Heart right ventricle (tissue), 16 donors: ENCODE data around the gene RNF183. TPM values are rescaled to one million over a fixed set of nuclear protein-coding genes. Genes with fewer than 3 reads are reported as not detected.
"Not testable (repeated sequence)": the region's sequence is repeated elsewhere in the genome, so short reads cannot be mapped to it uniquely, and the experiment has no call there.

ENCODE experiments used
- ATAC-seq, 8 donors: fragments of 200-7000 bp; cut with Tn5 transposase; one replicate each; pipeline ENCODE4 v1.9.1; 2020; ENCODE audit warnings: mild to moderate bottlenecking in 8 of 8, moderate library complexity in 8 of 8, moderate number of reproducible peaks in 1 of 8
- DNase-seq, 2 donors: peaks; one replicate each; pipeline ENCODE4 v3.0.0-alpha.2; 2020
- H3K27ac ChIP-seq, 10 donors: fragments of 200-600 bp; sonication (generic) in 2 of 10; one replicate each; pipeline versions ENCODE4 v1.5.0 to v1.8.0; 2020 to 2022; ENCODE audit warnings: mild to moderate bottlenecking in 3 of 10
- H3K27me3 ChIP-seq, 7 donors: fragments of 200-600 bp; one replicate each; pipeline ENCODE4 v1.8.0; 2021 to 2022; ENCODE audit warnings: mild to moderate bottlenecking in 2 of 7
- H3K36me3 ChIP-seq, 9 donors: fragments of 200-600 bp; sonication (generic) in 1 of 9; one replicate each; pipeline versions ENCODE4 v1.5.0 to v1.8.0; 2020 to 2022; ENCODE audit warnings: mild to moderate bottlenecking in 2 of 9
- H3K4me1 ChIP-seq, 9 donors: fragments of 200-600 bp; sonication (generic) in 1 of 9; one replicate each; pipeline versions ENCODE4 v1.5.0 to v1.8.0; 2020 to 2022; ENCODE audit warnings: mild to moderate bottlenecking in 4 of 9
- H3K4me3 ChIP-seq, 10 donors: fragments of 200-600 bp; sonication (generic) in 2 of 10; one replicate each; pipeline versions ENCODE4 v1.5.0 to v1.8.0; 2020 to 2022; ENCODE audit warnings: mild to moderate bottlenecking in 7 of 10, moderate library complexity in 2 of 10
- H3K9me3 ChIP-seq, 11 donors: fragments of 200-600 bp in 10 of 11; sonication (generic) in 2 of 11; one replicate each; pipeline versions ENCODE4 v1.5.0 to v1.8.0; 2013 to 2022; ENCODE audit warnings: mild to moderate bottlenecking in 2 of 11, control low read depth in 1 of 11, moderate library complexity in 1 of 11
- WGBS, 2 donors: extraction: QIAGEN DNeasy Blood & Tissue Kit; methylation state at CpG; one replicate each; pipeline ENCODE4 v1.1.7; 2013; ENCODE audit warnings: inconsistent platforms in 1 of 2; 5-methylcytosine and 5-hydroxymethylcytosine counted together
- intact Hi-C, 10 donors: fragments of 100-400 bp; cut with DNase I; formaldehyde crosslinking; loops; one replicate each; pipeline versions ENCODE4 v1.11.1 to v1.14.2; 2022
- polyA plus RNA-seq, 2 donors: library from polyadenylated mRNA; stranded (reverse); fragments of 200-250 nt; gene quantifications; one replicate each; pipeline ENCODE4 v1.2.3, GENCODE V29; 2013
- total RNA-seq, 10 donors: library from RNA; stranded (reverse); fragmentation: NEBNext Ultra II Directional in 3 of 10; extraction: Animal tissue kit (Norgen Biotek cat#: 25700) in 3 of 10; gene quantifications; one replicate each; pipeline versions ENCODE4 v1.2.1 to v1.2.4, GENCODE V29; 2021 to 2023
- TF ChIP-seq, protein P1 (sequence below), 9 donors: fragments of 200-600 bp; sonication (generic) in 2 of 9; IDR thresholded peaks; one replicate each; pipeline versions ENCODE4 v1.5.0 to v1.8.0; 2021 to 2022; ENCODE audit warnings: antibody characterized with exemption in 9 of 9, mild to moderate bottlenecking in 5 of 9, moderate library complexity in 1 of 9
- donor health status: Arrhythmogenic right ventricular cardiomyopathy.
- donor health status: ischemic (EF 13 %, LVEDD 7.1; RV severe dilation, severe dysfunction).
- donor health status: healthy with polysubstance abuse.
- donor health status: DM: no; HTN: yes; CAD: no.
- donor health status: DM: no; HTN: no; CAD: no.
- donor health status: ischemic (EF 25% LVEDD 6.9; RV normal size, moderate dysfunction).
- donor health status: ischemic (EF 25% LVEDD 5.7; RV mildly dilated, moderate dysfunction).
- donor health status: healthy.
- donor health status: DM: yes; HTN: yes; CAD: no.
- donor health status: Ischemic cardiomyopathy.
- donor health status: ischemic (EF 35%, LVEDD 5.7; RV mildly dilated, moderate dysfunction).
- donor health status: nonischemic (EF 11% LVEDD 7.7; RV severe dilation, severe dysfunction).
- donor health status: DM: yes; HTN: yes; CAD: no.
- donor health status: PGD.
- donor health status: ischemic (EF 29% LVEDD 5.4; RV normal size, mild dysfunction).
- donor health status: nonischemic (EF 23%, LVEDD 6.1; RV moderate dilation, normal function).

Gene RNF183
- total and polyA plus RNA-seq, 12 donors: 0.03 to 0.53 TPM; not detected in 10

DNA sequence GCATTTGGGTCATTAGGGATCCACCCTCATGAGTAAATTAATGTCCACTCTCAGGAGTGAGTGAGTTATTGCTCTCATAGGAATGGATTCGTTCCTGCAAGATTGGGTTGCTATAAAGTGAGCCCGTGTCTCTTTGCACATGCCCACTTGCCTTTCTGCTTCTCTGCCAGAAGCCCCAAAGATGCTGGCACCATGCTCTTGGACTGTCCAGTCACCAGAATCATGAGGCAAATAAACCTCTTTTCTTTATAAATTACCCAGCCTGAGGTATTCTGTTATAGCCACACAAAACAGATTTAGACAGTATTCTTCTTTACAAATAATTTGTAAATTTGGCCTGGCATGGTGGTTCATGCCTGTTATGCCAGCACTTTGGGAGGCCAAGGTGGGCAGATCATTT is 52.4 kb downstream of the RNF183 start:
- intact Hi-C loops: no loop called here
- ATAC-seq: no peak

DNA sequence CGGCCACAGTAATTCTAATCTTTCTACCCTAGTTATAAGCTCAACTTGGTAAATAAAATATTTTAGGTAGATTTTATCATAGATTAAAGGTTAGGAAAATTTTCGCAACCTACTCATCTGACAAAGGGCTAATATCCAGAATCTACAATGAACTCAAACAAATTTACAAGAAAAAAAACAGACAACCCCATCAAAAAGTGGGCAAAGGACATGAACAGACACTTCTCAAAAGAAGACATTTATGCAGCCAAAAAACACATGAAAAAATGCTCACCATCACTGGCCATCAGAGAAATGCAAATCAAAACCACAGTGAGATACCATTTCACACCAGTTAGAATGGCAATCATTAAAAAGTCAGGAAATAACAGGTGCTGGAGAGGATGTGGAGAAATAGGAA is 53.5 kb downstream of the RNF183 start:
- H3K9me3 ChIP-seq, intact Hi-C loops, H3K4me1 ChIP-seq, H3K27ac ChIP-seq, DNase-seq, H3K4me3 ChIP-seq, ATAC-seq, H3K27me3 ChIP-seq, H3K36me3 ChIP-seq: not testable (repeated sequence)
- WGBS, 2 donors: 94 to 100% methylated on average over 2 of the region's 2 CpGs

More for the DNA sequence above, 52.4 kb downstream of the RNF183 start:
- no peak for DNase-seq
- Histone ChIP-seq H3K27me3 (no peaks in the 10 kb centered on the region), H3K9me3 (peaks cover 0 to 6% (median 0%) of the 10 kb centered on the region in 11 donors), H3K36me3 (peaks cover 0 to 9% (median 0%) of the 10 kb centered on the region in 9 donors), H3K4me1 (peaks cover 0 to 9% (median 0%) of the 10 kb centered on the region in 9 donors), H3K4me3 (no peak overlapping the region), H3K27ac (no peak overlapping the region)
- WGBS, 2 donors: 95 to 97% methylated on average over 2 of the region's 2 CpGs
- TF ChIP-seq, protein P1, sequence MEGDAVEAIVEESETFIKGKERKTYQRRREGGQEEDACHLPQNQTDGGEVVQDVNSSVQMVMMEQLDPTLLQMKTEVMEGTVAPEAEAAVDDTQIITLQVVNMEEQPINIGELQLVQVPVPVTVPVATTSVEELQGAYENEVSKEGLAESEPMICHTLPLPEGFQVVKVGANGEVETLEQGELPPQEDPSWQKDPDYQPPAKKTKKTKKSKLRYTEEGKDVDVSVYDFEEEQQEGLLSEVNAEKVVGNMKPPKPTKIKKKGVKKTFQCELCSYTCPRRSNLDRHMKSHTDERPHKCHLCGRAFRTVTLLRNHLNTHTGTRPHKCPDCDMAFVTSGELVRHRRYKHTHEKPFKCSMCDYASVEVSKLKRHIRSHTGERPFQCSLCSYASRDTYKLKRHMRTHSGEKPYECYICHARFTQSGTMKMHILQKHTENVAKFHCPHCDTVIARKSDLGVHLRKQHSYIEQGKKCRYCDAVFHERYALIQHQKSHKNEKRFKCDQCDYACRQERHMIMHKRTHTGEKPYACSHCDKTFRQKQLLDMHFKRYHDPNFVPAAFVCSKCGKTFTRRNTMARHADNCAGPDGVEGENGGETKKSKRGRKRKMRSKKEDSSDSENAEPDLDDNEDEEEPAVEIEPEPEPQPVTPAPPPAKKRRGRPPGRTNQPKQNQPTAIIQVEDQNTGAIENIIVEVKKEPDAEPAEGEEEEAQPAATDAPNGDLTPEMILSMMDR (IDR thresholded peaks at IDR 0.05): no peak

DNA sequence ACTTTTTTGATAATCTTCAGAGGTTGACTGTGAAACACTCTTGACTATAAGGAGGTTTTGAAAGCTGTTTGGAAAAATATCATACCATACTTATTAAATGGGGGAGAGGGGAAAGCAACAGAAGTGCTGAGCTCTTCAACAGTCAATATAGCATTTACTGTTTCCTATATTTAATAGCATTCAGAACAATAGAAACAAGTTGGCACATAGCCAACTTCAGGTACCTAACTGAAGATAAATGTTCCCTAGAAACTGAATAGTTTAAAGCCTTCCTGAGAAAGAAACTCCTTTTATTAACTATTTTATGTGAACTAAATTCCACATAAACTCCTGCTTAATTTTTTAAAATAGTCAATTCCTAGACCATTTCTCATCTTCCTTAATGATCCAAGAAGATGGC is 55.5 kb downstream of the RNF183 start:
- H3K4me3 ChIP-seq: no peak overlapping the region
- TF ChIP-seq, protein P1 (IDR thresholded peaks at IDR 0.05): no peak
- no peak for DNase-seq
- H3K36me3 ChIP-seq: peaks cover 0 to 4% (median 0%) of the 10 kb centered on the region in 9 donors
- intact Hi-C loops: no loop called here
- H3K4me1 ChIP-seq: peaks cover 0 to 9% (median 0%) of the 10 kb centered on the region in 9 donors
- H3K27ac ChIP-seq: no peak overlapping the region
- H3K27me3 ChIP-seq: no peaks in the 10 kb centered on the region
- H3K9me3 ChIP-seq: peaks cover 0 to 6% (median 0%) of the 10 kb centered on the region in 11 donors
- no peak for ATAC-seq

Other genes starting within 250 kb of the RNF183 start
- 1 to 10 TPM in 9 of 10 donors, under 1 TPM in 1; 0.67 to 2.3 (median 1.6) TPM for gene ZFP37, start 246.7 kb downstream of the RNF183 start, total RNA-seq
- gene ZFP37, start 246.7 kb downstream of the RNF183 start, polyA plus RNA-seq: under 1 TPM; 0.51 to 0.80 TPM
- gene SLC31A2, start 152.4 kb downstream of the RNF183 start, total RNA-seq: 10 to 100 TPM in 5 of 10 donors, 1 to 10 TPM in 5; 6.8 to 19.3 (median 10.2) TPM
- gene SLC31A2, start 152.4 kb downstream of the RNF183 start, polyA plus RNA-seq: 10 to 100 TPM in 1 of 2 donors, 1 to 10 TPM in 1; 9.1 to 10.3 TPM
- 10 to 100 TPM; 16.3 to 27.9 (median 20.1) TPM for gene FKBP15, start 82.1 kb downstream of the RNF183 start, total RNA-seq
- gene FKBP15, start 82.1 kb downstream of the RNF183 start, polyA plus RNA-seq: 10 to 100 TPM; 10.7 to 12.4 TPM
- gene SLC31A1, start 81.8 kb downstream of the RNF183 start, total RNA-seq: 10 to 100 TPM in 7 of 10 donors, 1 to 10 TPM in 3; 9.3 to 18.4 (median 10.9) TPM
- 10 to 100 TPM in 1 of 2 donors, 1 to 10 TPM in 1; 3.6 to 13.0 TPM for gene SLC31A1, start 81.8 kb downstream of the RNF183 start, polyA plus RNA-seq
- gene CDC26, start 27.8 kb downstream of the RNF183 start, total RNA-seq: 10 to 100 TPM; 26.7 to 39.7 (median 30.8) TPM
- 10 to 100 TPM; 24.6 to 48.8 TPM for gene CDC26, start 27.8 kb downstream of the RNF183 start, polyA plus RNA-seq
- 10 to 100 TPM; 10.7 to 17.2 (median 13.3) TPM for gene PRPF4, start 27.7 kb downstream of the RNF183 start, total RNA-seq
- 10 to 100 TPM in 1 of 2 donors, 1 to 10 TPM in 1; 5.3 to 13.7 TPM for gene PRPF4, start 27.7 kb downstream of the RNF183 start, polyA plus RNA-seq
- 10 to 100 TPM; 13.6 to 29.0 (median 18.8) TPM for gene WDR31, start 36.9 kb upstream of the RNF183 start, total RNA-seq
- gene WDR31, start 36.9 kb upstream of the RNF183 start, polyA plus RNA-seq: 1 to 10 TPM; 3.4 to 7.9 TPM
- gene BSPRY, start 46.2 kb upstream of the RNF183 start, total RNA-seq: 1 to 10 TPM in 8 of 10 donors, under 1 TPM in 2; 0.55 to 4.2 (median 1.6) TPM
- gene BSPRY, start 46.2 kb upstream of the RNF183 start, polyA plus RNA-seq: 1 to 10 TPM in 1 of 2 donors, under 1 TPM in 1; 0.44 to 2.8 TPM
- gene HDHD3, start 73.6 kb upstream of the RNF183 start, total RNA-seq: 10 to 100 TPM; 10.9 to 40.3 (median 17.2) TPM
- 10 to 100 TPM; 20.0 to 42.5 TPM for gene HDHD3, start 73.6 kb upstream of the RNF183 start, polyA plus RNA-seq
- gene ALAD, start 97.9 kb upstream of the RNF183 start, total RNA-seq: 100 to 1,000 TPM in 6 of 10 donors, 10 to 100 TPM in 4; 60.9 to 239 (median 103) TPM
- gene ALAD, start 97.9 kb upstream of the RNF183 start, polyA plus RNA-seq: 10 to 100 TPM; 48.4 to 54.9 TPM
- gene POLE3, start 107.3 kb upstream of the RNF183 start, total RNA-seq: 10 to 100 TPM; 19.0 to 26.9 (median 23.1) TPM
- gene POLE3, start 107.3 kb upstream of the RNF183 start, polyA plus RNA-seq: 10 to 100 TPM; 14.2 to 45.0 TPM
- gene C9orf43, start 107.4 kb upstream of the RNF183 start, total RNA-seq: 1 to 10 TPM in 1 of 10 donors, under 1 TPM in 7, not detected in 2; 0.17 to 1.1 (median 0.31) TPM
- under 1 TPM; 0.06 to 0.29 TPM for gene C9orf43, start 107.4 kb upstream of the RNF183 start, polyA plus RNA-seq
- 100 to 1,000 TPM in 9 of 10 donors, 10 to 100 TPM in 1; 98.7 to 201 (median 140) TPM for gene RGS3, start 160.4 kb upstream of the RNF183 start, total RNA-seq
- 100 to 1,000 TPM in 1 of 2 donors, 10 to 100 TPM in 1; 65.4 to 125 TPM for gene RGS3, start 160.4 kb upstream of the RNF183 start, polyA plus RNA-seq